ENCODE results near the gene LRIG1. TPM values are rescaled to one million over a fixed set of nuclear protein-coding genes. Genes with fewer than 3 reads are reported as not detected.

The LRIG1 gene
- total RNA-seq, result 100 to 1,000 TPM in 1 of 4 donors, 10 to 100 TPM in 3; 41.1 to 119 (median 49.8) TPM
- 10 to 100 TPM in 2 of 3 donors, 1 to 10 TPM in 1; 9.8 to 29.4 (median 29.0) TPM for polyA plus RNA-seq
- long read RNA-seq, donor 1, full-length matches to known transcripts, result 37 of 125 reads
- long read RNA-seq, donor 1, partial matches to known transcripts, result 77 of 125 reads
- long read RNA-seq, donor 1, other reads (novel, unspliced or antisense), result 11 of 125 reads
- long read RNA-seq, donor 2, full-length matches to known transcripts, result 49 of 147 reads
- long read RNA-seq, donor 2, partial matches to known transcripts, result 84 of 147 reads
- long read RNA-seq, donor 2, other reads (novel, unspliced or antisense), result 14 of 147 reads

GRCh38 chr3:66500576-66501482 is at the start of gene LRIG1:
TSS of gene LRIG1 (minus strand) at chr3:66501022. CDS start at chr3:66500407, 615 bp downstream.
- Histone ChIP-seq H3K9me3 (no peaks in the 10 kb centered on the region), H3K4me1 (peaks cover 24% of the 10 kb centered on the region)
- WGBS, 3 donors, result 0 to 1% (median 1%) methylated on average over 58 to 109 of the region's 109 CpGs

GRCh38 chr3:66544619-66545429 is 44.0 kb upstream of the LRIG1 start:
- intact Hi-C loops (cut with DNase I), result no loop called here
- Histone ChIP-seq H3K4me1 (no peaks in the 10 kb centered on the region), H3K9me3 (no peaks in the 10 kb centered on the region), H3K27ac (no peak overlapping the region), H3K27me3 (ENCODE audit: insufficient read depth in 3 of 3, low read length in 2 of 3) (no peaks in the 10 kb centered on the region), H3K36me3 (ENCODE audit: insufficient read depth in 1 of 2, low read depth in 1 of 2) (no peaks in the 10 kb centered on the region), H3K4me3 (no peak overlapping the region)
- 97 to 98% (median 98%) methylated on average over 38 to 43 of the region's 43 CpGs for WGBS, 3 donors
- no peak for ATAC-seq
- TF ChIP-seq CTCF (IDR thresholded peaks at IDR 0.05), result no peak
- no peak for DNase-seq

More at GRCh38 chr3:66500576-66501482, at the start of gene LRIG1:
- Histone ChIP-seq H3K36me3 (ENCODE audit: insufficient read depth in 1 of 2, low read depth in 1 of 2) (no peaks in the 10 kb centered on the region), H3K27me3 (ENCODE audit: insufficient read depth in 3 of 3, low read length in 2 of 3) (no peaks in the 10 kb centered on the region), H3K27ac (peak within 1 kb of the TSS; percentile 95), H3K4me3 (peak within 1 kb of the TSS; percentile 97)
- TF ChIP-seq CTCF (IDR thresholded peaks at IDR 0.05), result peak; percentile 20
- intact Hi-C loops (cut with DNase I), result loop anchor here (5.0 to 10.0 kb wide), 4 partner anchors 114 to 316 kb away; no protein-coding TSS in a partner anchor
- ATAC-seq, result peak; percentile 95 to 99 (median 95)
- DNase-seq, result peak; percentile 100

GRCh38 chr3:66542153-66542552 is 41.3 kb upstream of the LRIG1 start:
- WGBS, 3 donors, result 56 to 61% (median 57%) methylated on average over 2 of the region's 2 CpGs
- no peak overlapping the region for H3K27ac ChIP-seq
- intact Hi-C loops (cut with DNase I), result no loop called here
- no peak overlapping the region for H3K4me3 ChIP-seq
- peaks cover 8% of the 10 kb centered on the region for H3K4me1 ChIP-seq
- H3K36me3 ChIP-seq (ENCODE audit: insufficient read depth in 1 of 2, low read depth in 1 of 2), result no peaks in the 10 kb centered on the region
- no peaks in the 10 kb centered on the region for H3K9me3 ChIP-seq
- ATAC-seq (no peak), DNase-seq (no peak)
- no peaks in the 10 kb centered on the region for H3K27me3 ChIP-seq (ENCODE audit: insufficient read depth in 3 of 3, low read length in 2 of 3)
- no peak for TF ChIP-seq CTCF (IDR thresholded peaks at IDR 0.05)

GRCh38 chr3:66539466-66539989 is 38.7 kb upstream of the LRIG1 start:
- H3K9me3 ChIP-seq, result no peaks in the 10 kb centered on the region
- ATAC-seq, result no peak
- WGBS, 3 donors, result 92 to 94% (median 93%) methylated on average over 3 of the region's 3 CpGs
- H3K4me1 ChIP-seq, result peaks cover 8% of the 10 kb centered on the region
- H3K27ac ChIP-seq, result no peak overlapping the region
- no peaks in the 10 kb centered on the region for H3K27me3 ChIP-seq (ENCODE audit: insufficient read depth in 3 of 3, low read length in 2 of 3)
- no peak for DNase-seq
- H3K4me3 ChIP-seq, result no peak overlapping the region
- H3K36me3 ChIP-seq (ENCODE audit: insufficient read depth in 1 of 2, low read depth in 1 of 2), result no peaks in the 10 kb centered on the region
- intact Hi-C loops (cut with DNase I), result no loop called here
- TF ChIP-seq CTCF (IDR thresholded peaks at IDR 0.05), result no peak

All from psoas muscle (tissue), 8 donors.